Measurements from ENCODE around the gene DTX2.
A peak's percentile ranks its signal among the peaks of the same experiment; 100 is the strongest.
"Not testable (repeated sequence)": the region's sequence is repeated elsewhere in the genome, so short reads cannot be mapped to it uniquely, and the experiment has no call there.

The DTX2 gene

DNA sequence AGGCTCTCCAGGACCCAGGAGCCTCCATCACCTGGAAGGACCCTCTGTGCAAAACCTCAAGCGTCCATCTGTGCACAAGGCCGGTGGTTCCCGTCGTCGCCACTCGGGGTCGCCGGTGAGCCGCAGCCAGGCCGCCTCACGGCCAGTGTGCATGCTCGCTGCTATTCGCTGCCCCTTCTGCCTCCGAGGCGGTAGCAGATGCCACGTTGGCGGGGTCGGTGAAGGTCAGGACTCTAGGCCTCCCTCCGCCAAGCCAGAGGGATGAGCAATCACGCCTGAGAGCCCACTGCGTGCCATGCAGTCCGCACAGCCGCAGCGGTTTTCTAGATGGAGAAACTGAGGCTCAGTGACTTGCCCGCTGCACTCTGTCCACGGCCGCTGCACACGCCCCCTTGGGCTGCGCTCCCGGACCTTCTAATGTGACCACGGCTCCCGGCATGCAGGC lies 54.5 kb downstream of the DTX2 start:
- TF ChIP-seq CTCF (conservative IDR thresholded peaks at IDR 0.05): peak; percentile 90
- no peak overlapping the region for H3K27ac ChIP-seq

- not testable (repeated sequence) for H3K27ac ChIP-seq
Measured at GRCh38 chr7:76516932-76517331, 55.4 kb downstream of the DTX2 start.

- not testable (repeated sequence) for H3K27ac ChIP-seq
Measured at GRCh38 chr7:76526183-76526582, 64.7 kb downstream of the DTX2 start.

GRCh38 chr7:76531643-76532042 lies 70.1 kb downstream of the DTX2 start:
- not testable (repeated sequence) for H3K27ac ChIP-seq

GRCh38 chr7:76543197-76543596 lies 81.7 kb downstream of the DTX2 start, which contains the start of gene SPDYE16:
TSS of gene SPDYE16 (minus strand) at chr7:76543297. CDS start at chr7:76541459, 1,838 bp downstream.
- not testable (repeated sequence) for H3K27ac ChIP-seq

DNA sequence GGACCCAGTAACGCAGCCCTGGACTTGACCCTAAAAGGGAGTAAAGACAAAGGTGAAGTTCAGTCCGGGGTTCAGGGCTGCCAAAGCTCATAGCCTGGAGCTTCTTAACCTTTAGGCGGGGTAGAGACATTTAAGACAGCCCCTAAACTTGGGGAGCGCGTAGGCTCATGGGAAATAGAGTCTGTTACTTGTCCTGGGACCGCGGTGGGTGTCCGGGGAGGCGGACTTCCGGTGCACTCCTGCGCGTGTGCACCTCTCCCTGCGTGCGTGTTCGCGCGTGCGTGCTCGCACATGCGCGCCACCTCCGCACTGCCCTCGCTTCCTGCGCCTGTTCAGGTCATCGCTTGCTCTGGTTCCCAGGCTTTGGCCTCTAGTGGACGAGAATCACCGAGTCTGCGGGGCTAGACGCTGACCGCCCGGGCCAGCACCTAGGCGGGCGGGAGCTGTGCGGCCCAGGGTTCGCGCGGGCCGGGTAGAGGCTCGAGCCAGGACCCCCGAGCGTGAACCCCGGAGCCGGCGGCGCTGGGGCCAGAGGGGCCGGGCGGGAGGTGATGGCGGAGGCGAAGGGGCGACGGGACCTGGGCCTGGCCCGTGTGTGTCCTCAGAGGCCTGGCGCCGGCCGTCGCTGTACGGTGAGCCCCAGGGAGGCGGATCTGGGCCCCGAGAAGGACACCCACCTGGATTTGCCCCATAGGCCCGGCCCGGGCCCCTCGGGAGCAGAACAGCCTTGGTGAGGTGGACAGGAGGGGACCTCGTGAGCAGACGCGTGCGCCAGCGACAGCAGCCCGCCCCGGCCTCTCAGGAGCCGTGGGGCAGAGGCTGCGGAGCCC lies 87.7 kb downstream of the DTX2 start:
- peak overlapping the region; percentile 85 for H3K27ac ChIP-seq

GRCh38 chr7:76549855-76550248 lies 88.3 kb downstream of the DTX2 start:
- peak overlapping the region; percentile 85 for H3K27ac ChIP-seq

GRCh38 chr7:76551992-76552391 lies 90.5 kb downstream of the DTX2 start:
- H3K27ac ChIP-seq: not testable (repeated sequence)

All from VCaP (cell line).